HG03571 (cell line): ENCODE data around the gene CTXND2.

Experiments
- ATAC-seq: cut with Tn5 transposase; IDR thresholded peaks from one replicate; pipeline ENCODE4 v1.9.1; 2021; ENCODE audit not compliant: unreplicated experiment

The CTXND2 gene

GRCh38 chr1:150955280-150955679 is 68.3 kb downstream of the CTXND2 start:
- ATAC-seq = no peak

- no peak for ATAC-seq
Observed at GRCh38 chr1:150957666-150958065, 70.7 kb downstream of the CTXND2 start.

- ATAC-seq = no peak
Observed at GRCh38 chr1:150960646-150961045, 73.7 kb downstream of the CTXND2 start.

GRCh38 chr1:150961756-150962155 is 74.8 kb downstream of the CTXND2 start:
- ATAC-seq = no peak
